Mesothelial cell of epicardium (in vitro differentiated cells): Measurements from ENCODE around the gene ANXA1. TPM values are rescaled to one million over a fixed set of nuclear protein-coding genes. Genes with fewer than 3 reads are reported as not detected.

Source experiments
- DNase-seq, 2 experiments: peaks; one replicate each; pipeline ENCODE4 v3.0.0; 2021; ENCODE audit warnings: low spot score in 2 of 2; ENCODE audit not compliant: unreplicated experiment in 2 of 2
- H3K27ac Mint-ChIP-seq: 2 replicates; pipeline ENCODE4 v1.8.0; 2021; ENCODE audit warnings: mixed read lengths
- H3K27me3 Mint-ChIP-seq: 2 replicates; pipeline ENCODE4 v1.8.0; 2021; ENCODE audit warnings: low read depth, mixed read lengths
- H3K36me3 Mint-ChIP-seq: 2 replicates; pipeline ENCODE4 v1.8.0; 2021; ENCODE audit warnings: mixed read lengths
- H3K4me1 Mint-ChIP-seq: 2 replicates; pipeline ENCODE4 v1.8.0; 2021; ENCODE audit warnings: mixed read lengths
- H3K4me3 Mint-ChIP-seq: 2 replicates; pipeline ENCODE4 v1.8.0; 2021; ENCODE audit warnings: mild to moderate bottlenecking, moderate library complexity, mixed read lengths
- H3K9me3 Mint-ChIP-seq: 2 replicates; pipeline ENCODE4 v1.8.0; 2021; ENCODE audit warnings: mixed read lengths
- total RNA-seq: library from RNA; stranded (reverse); gene quantifications from 3 replicates; pipeline ENCODE4 v1.2.1, GENCODE V29; 2021
- TF ChIP-seq, protein P1 (sequence below): fragments of 200-600 bp; sonication (generic); IDR thresholded peaks from one replicate; pipeline ENCODE4 v1.5.0; 2021; ENCODE audit warnings: antibody characterized with exemption; ENCODE audit not compliant: unreplicated experiment

Gene ANXA1
- total RNA-seq, 1 donor from 2014 or later, result 183 TPM

- TF ChIP-seq, protein P1, sequence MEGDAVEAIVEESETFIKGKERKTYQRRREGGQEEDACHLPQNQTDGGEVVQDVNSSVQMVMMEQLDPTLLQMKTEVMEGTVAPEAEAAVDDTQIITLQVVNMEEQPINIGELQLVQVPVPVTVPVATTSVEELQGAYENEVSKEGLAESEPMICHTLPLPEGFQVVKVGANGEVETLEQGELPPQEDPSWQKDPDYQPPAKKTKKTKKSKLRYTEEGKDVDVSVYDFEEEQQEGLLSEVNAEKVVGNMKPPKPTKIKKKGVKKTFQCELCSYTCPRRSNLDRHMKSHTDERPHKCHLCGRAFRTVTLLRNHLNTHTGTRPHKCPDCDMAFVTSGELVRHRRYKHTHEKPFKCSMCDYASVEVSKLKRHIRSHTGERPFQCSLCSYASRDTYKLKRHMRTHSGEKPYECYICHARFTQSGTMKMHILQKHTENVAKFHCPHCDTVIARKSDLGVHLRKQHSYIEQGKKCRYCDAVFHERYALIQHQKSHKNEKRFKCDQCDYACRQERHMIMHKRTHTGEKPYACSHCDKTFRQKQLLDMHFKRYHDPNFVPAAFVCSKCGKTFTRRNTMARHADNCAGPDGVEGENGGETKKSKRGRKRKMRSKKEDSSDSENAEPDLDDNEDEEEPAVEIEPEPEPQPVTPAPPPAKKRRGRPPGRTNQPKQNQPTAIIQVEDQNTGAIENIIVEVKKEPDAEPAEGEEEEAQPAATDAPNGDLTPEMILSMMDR, result no peak
Observed at GRCh38 chr9:73170185-73170957, 18.7 kb downstream of the ANXA1 start.

DNA sequence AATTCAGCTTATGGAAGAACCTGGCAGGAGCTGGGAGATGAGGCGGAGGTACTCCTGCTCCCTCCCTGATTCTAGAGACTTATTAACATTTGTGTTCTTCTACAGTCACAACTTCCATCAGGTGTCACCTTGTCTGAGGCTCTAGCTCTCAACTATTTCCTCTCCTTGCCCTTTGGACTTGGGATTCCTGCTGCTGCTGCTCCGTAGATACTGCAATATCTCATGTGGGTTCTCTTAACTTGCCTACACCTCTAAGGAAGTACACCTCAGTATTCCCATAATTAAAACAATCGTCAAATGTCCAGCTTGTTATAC lies 21.2 kb downstream of the ANXA1 start:
- DNase-seq, result no peak
- TF ChIP-seq, protein P1, result no peak
- Mint-ChIP-seq H3K9me3 (no peaks in the 10 kb centered on the region), H3K36me3 (peaks cover 8% of the 10 kb centered on the region), H3K27ac (no peak overlapping the region), H3K4me1 (no peaks in the 10 kb centered on the region), H3K4me3 (no peak overlapping the region), H3K27me3 (no peaks in the 10 kb centered on the region)

More at GRCh38 chr9:73170185-73170957, 18.7 kb downstream of the ANXA1 start:
- no peaks in the 10 kb centered on the region for H3K27me3 Mint-ChIP-seq
- no peak for DNase-seq
- H3K27ac Mint-ChIP-seq, result no peak overlapping the region
- peaks cover 26% of the 10 kb centered on the region for H3K36me3 Mint-ChIP-seq
- H3K4me3 Mint-ChIP-seq, result no peak overlapping the region
- no peaks in the 10 kb centered on the region for H3K9me3 Mint-ChIP-seq
- H3K4me1 Mint-ChIP-seq, result no peaks in the 10 kb centered on the region

- Mint-ChIP-seq H3K4me3 (no peak overlapping the region), H3K27me3 (no peaks in the 10 kb centered on the region), H3K9me3 (no peaks in the 10 kb centered on the region), H3K27ac (no peak overlapping the region), H3K4me1 (peaks cover 2% of the 10 kb centered on the region), H3K36me3 (peaks cover 2% of the 10 kb centered on the region)
- DNase-seq, result no peak
- TF ChIP-seq, protein P1, result no peak
Observed at GRCh38 chr9:73173557-73174329, 22.1 kb downstream of the ANXA1 start.

DNA sequence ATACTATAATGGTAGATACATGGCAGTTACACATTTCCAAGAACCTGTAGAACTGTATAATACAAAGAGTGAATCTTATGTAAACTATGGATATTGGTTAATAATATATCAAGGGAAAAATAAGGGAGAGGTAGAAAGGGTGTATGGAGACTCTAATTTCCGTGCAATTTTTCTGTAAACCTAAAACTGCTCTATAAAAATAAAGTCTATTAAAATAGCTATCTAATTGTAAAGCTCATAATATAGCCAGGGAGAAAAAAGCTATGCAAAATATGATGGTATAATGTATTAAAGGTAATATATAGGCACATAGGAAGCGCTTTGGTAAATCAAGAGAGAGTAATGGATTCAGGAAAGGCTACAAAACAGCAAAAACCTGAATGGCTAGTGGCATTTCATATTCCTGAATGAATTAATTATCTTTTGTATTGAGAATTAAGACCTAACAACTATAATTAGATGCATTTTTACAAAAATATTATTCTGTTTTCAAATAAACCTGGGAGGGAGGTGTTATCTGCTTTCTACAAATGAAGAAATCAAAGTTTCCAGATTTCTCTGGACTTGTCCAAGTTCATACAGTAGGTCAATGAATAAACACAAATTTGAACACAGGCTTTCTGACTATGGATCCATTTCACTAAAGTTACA lies 22.8 kb downstream of the ANXA1 start:
- Mint-ChIP-seq H3K4me3 (no peak overlapping the region), H3K27me3 (no peaks in the 10 kb centered on the region)

DNA sequence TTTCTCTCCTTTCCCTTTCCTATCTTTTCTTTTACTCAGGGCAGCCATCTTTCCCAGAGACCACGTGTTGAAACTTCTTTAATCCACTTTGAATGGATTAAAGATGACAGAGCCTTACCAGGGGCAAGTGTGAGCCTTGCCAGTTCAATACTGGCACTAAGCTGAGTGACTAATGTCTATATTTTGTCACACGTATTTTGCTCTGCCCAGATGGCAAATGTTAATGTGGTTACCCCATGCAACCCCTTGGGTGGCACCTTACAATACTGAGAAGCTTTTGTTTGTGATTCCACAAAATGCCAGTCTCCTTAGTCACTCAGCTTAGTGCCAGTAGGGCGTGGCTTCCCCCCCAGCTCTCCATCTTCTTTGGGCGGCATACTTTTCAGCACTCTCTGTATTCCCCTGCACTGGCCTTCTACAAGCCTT lies 24.8 kb downstream of the ANXA1 start:
- Mint-ChIP-seq H3K9me3 (no peaks in the 10 kb centered on the region), H3K27ac (no peak overlapping the region), H3K4me3 (no peak overlapping the region), H3K27me3 (no peaks in the 10 kb centered on the region), H3K36me3 (peaks cover under 1% of the 10 kb centered on the region), H3K4me1 (peaks cover 16% of the 10 kb centered on the region)
- TF ChIP-seq, protein P1, result no peak
- DNase-seq, result no peak

More for the DNA sequence above, 22.8 kb downstream of the ANXA1 start:
- no peak for DNase-seq
- TF ChIP-seq, protein P1, result no peak
- Mint-ChIP-seq H3K4me1 (peaks cover 7% of the 10 kb centered on the region), H3K36me3 (peaks cover 2% of the 10 kb centered on the region), H3K9me3 (no peaks in the 10 kb centered on the region), H3K27ac (no peak overlapping the region)
